Activated naive CD8-positive, alpha-beta T cell treated with anti-CD3 and anti-CD28 coated beads for 36 hours (primary cell): ENCODE results near the gene TSHZ2. TPM values are rescaled to one million over a fixed set of nuclear protein-coding genes. Genes with fewer than 3 reads are reported as not detected.
"Not testable (repeated sequence)": the region's sequence is repeated elsewhere in the genome, so short reads cannot be mapped to it uniquely, and the experiment has no call there.

Source experiments
- DNase-seq: peaks from one replicate; pipeline ENCODE4 v3.0.0; 2021
- H3K27ac Mint-ChIP-seq: one replicate; pipeline ENCODE4 v1.8.0; 2022; ENCODE audit warnings: mild to moderate bottlenecking, moderate library complexity, mixed read lengths
- H3K27me3 Mint-ChIP-seq: one replicate; pipeline ENCODE4 v1.8.0; 2022; ENCODE audit warnings: mild to moderate bottlenecking, mixed read lengths
- H3K36me3 Mint-ChIP-seq: one replicate; pipeline ENCODE4 v1.8.0; 2021; ENCODE audit warnings: mild to moderate bottlenecking, mixed read lengths
- H3K4me1 Mint-ChIP-seq: one replicate; pipeline ENCODE4 v1.8.0; 2021; ENCODE audit warnings: mixed read lengths
- H3K4me3 Mint-ChIP-seq: one replicate; pipeline ENCODE4 v1.8.0; 2022; ENCODE audit warnings: mild to moderate bottlenecking, moderate library complexity, mixed read lengths
- H3K9me3 Mint-ChIP-seq: one replicate; pipeline ENCODE4 v1.8.0; 2022; ENCODE audit warnings: mixed read lengths
- total RNA-seq, 2 experiments: library from RNA; stranded (reverse); gene quantifications; one replicate each; pipeline ENCODE4 v1.2.3, GENCODE V29; 2021

TSHZ2 gene
- total RNA-seq, 2 experiments from 2014 or later: 0.54 to 0.74 TPM

- Mint-ChIP-seq H3K9me3 (peaks cover 5% of the 10 kb centered on the region), H3K27me3 (no peaks in the 10 kb centered on the region), H3K27ac (peak overlapping the region; percentile 78), H3K36me3 (no peaks in the 10 kb centered on the region), H3K4me1 (peaks cover 31% of the 10 kb centered on the region), H3K4me3 (no peak overlapping the region)
- no peak for DNase-seq
Measured at GRCh38 chr20:53021934-53022333, 49.8 kb downstream of the TSHZ2 start.

- no peaks in the 10 kb centered on the region for H3K36me3 Mint-ChIP-seq
- H3K4me1 Mint-ChIP-seq: peaks cover 32% of the 10 kb centered on the region
- no peak for DNase-seq
- peaks cover 4% of the 10 kb centered on the region for H3K27me3 Mint-ChIP-seq
- H3K9me3 Mint-ChIP-seq: peaks cover 5% of the 10 kb centered on the region
- no peak overlapping the region for H3K27ac Mint-ChIP-seq
- H3K4me3 Mint-ChIP-seq: no peak overlapping the region
Measured at GRCh38 chr20:53023732-53024520, 51.8 kb downstream of the TSHZ2 start.

- peaks cover 29% of the 10 kb centered on the region for H3K4me1 Mint-ChIP-seq
- DNase-seq, H3K27ac Mint-ChIP-seq, H3K9me3 Mint-ChIP-seq, H3K27me3 Mint-ChIP-seq, H3K4me3 Mint-ChIP-seq, H3K36me3 Mint-ChIP-seq: not testable (repeated sequence)
Measured at GRCh38 chr20:53024653-53025052, 52.5 kb downstream of the TSHZ2 start.

- Mint-ChIP-seq H3K27me3 (peaks cover 4% of the 10 kb centered on the region), H3K4me3 (no peak overlapping the region), H3K36me3 (no peaks in the 10 kb centered on the region), H3K4me1 (peaks cover 25% of the 10 kb centered on the region), H3K9me3 (peaks cover 2% of the 10 kb centered on the region), H3K27ac (no peak overlapping the region)
- no peak for DNase-seq
Measured at GRCh38 chr20:53027089-53027488, 54.9 kb downstream of the TSHZ2 start.

- DNase-seq: no peak
- H3K27me3 Mint-ChIP-seq: peaks cover 4% of the 10 kb centered on the region
- no peak overlapping the region for H3K27ac Mint-ChIP-seq
- no peaks in the 10 kb centered on the region for H3K36me3 Mint-ChIP-seq
- peaks cover 12% of the 10 kb centered on the region for H3K4me1 Mint-ChIP-seq
- no peaks in the 10 kb centered on the region for H3K9me3 Mint-ChIP-seq
- no peak overlapping the region for H3K4me3 Mint-ChIP-seq
Measured at GRCh38 chr20:53028337-53029007, 56.3 kb downstream of the TSHZ2 start.

- Mint-ChIP-seq H3K36me3 (no peaks in the 10 kb centered on the region), H3K9me3 (no peaks in the 10 kb centered on the region), H3K27me3 (peaks cover 4% of the 10 kb centered on the region), H3K27ac (no peak overlapping the region), H3K4me1 (peaks cover 13% of the 10 kb centered on the region), H3K4me3 (no peak overlapping the region)
- no peak for DNase-seq
Measured at GRCh38 chr20:53030061-53030460, 57.9 kb downstream of the TSHZ2 start.

- DNase-seq: no peak
- peaks cover 4% of the 10 kb centered on the region for H3K27me3 Mint-ChIP-seq
- no peak overlapping the region for H3K27ac Mint-ChIP-seq
- no peaks in the 10 kb centered on the region for H3K9me3 Mint-ChIP-seq
- no peaks in the 10 kb centered on the region for H3K36me3 Mint-ChIP-seq
- peaks cover 17% of the 10 kb centered on the region for H3K4me1 Mint-ChIP-seq
- no peak overlapping the region for H3K4me3 Mint-ChIP-seq
Measured at GRCh38 chr20:53032046-53032445, 59.9 kb downstream of the TSHZ2 start.

- peaks cover 17% of the 10 kb centered on the region for H3K4me1 Mint-ChIP-seq
- no peak for DNase-seq
- H3K27ac Mint-ChIP-seq: no peak overlapping the region
- no peak overlapping the region for H3K4me3 Mint-ChIP-seq
- H3K9me3 Mint-ChIP-seq: no peaks in the 10 kb centered on the region
- H3K36me3 Mint-ChIP-seq: no peaks in the 10 kb centered on the region
- H3K27me3 Mint-ChIP-seq: no peaks in the 10 kb centered on the region
Measured at GRCh38 chr20:53032478-53032932, 60.3 kb downstream of the TSHZ2 start.

GRCh38 chr20:53033176-53033575 lies 61.0 kb downstream of the TSHZ2 start:
- no peaks in the 10 kb centered on the region for H3K36me3 Mint-ChIP-seq
- no peak for DNase-seq
- no peak overlapping the region for H3K4me3 Mint-ChIP-seq
- no peak overlapping the region for H3K27ac Mint-ChIP-seq
- H3K27me3 Mint-ChIP-seq: no peaks in the 10 kb centered on the region
- H3K4me1 Mint-ChIP-seq: peaks cover 17% of the 10 kb centered on the region
- H3K9me3 Mint-ChIP-seq: no peaks in the 10 kb centered on the region

GRCh38 chr20:53034899-53035298 lies 62.7 kb downstream of the TSHZ2 start:
- H3K4me3 Mint-ChIP-seq: no peak overlapping the region
- H3K9me3 Mint-ChIP-seq: no peaks in the 10 kb centered on the region
- DNase-seq: no peak
- H3K36me3 Mint-ChIP-seq: no peaks in the 10 kb centered on the region
- no peak overlapping the region for H3K27ac Mint-ChIP-seq
- peaks cover 14% of the 10 kb centered on the region for H3K4me1 Mint-ChIP-seq
- H3K27me3 Mint-ChIP-seq: no peaks in the 10 kb centered on the region

GRCh38 chr20:53036992-53037391 lies 64.8 kb downstream of the TSHZ2 start:
- Mint-ChIP-seq H3K36me3 (no peaks in the 10 kb centered on the region), H3K27me3 (no peaks in the 10 kb centered on the region), H3K9me3 (no peaks in the 10 kb centered on the region), H3K27ac (no peak overlapping the region), H3K4me3 (no peak overlapping the region), H3K4me1 (peaks cover 8% of the 10 kb centered on the region)
- DNase-seq: no peak

- Mint-ChIP-seq H3K27me3 (no peaks in the 10 kb centered on the region), H3K27ac (no peak overlapping the region), H3K9me3 (no peaks in the 10 kb centered on the region), H3K4me3 (no peak overlapping the region), H3K4me1 (peaks cover 8% of the 10 kb centered on the region), H3K36me3 (no peaks in the 10 kb centered on the region)
- no peak for DNase-seq
Measured at GRCh38 chr20:53037621-53038020, 65.5 kb downstream of the TSHZ2 start.

- DNase-seq: no peak
- Mint-ChIP-seq H3K4me3 (no peak overlapping the region), H3K36me3 (no peaks in the 10 kb centered on the region), H3K27me3 (no peaks in the 10 kb centered on the region), H3K9me3 (no peaks in the 10 kb centered on the region), H3K4me1 (peaks cover 8% of the 10 kb centered on the region), H3K27ac (no peak overlapping the region)
Measured at GRCh38 chr20:53038299-53038698, 66.1 kb downstream of the TSHZ2 start.

GRCh38 chr20:53040693-53041589 lies 68.8 kb downstream of the TSHZ2 start:
- H3K9me3 Mint-ChIP-seq: no peaks in the 10 kb centered on the region
- H3K4me1 Mint-ChIP-seq: peaks cover 2% of the 10 kb centered on the region

GRCh38 chr20:53042521-53042920 lies 70.4 kb downstream of the TSHZ2 start:
- no peaks in the 10 kb centered on the region for H3K36me3 Mint-ChIP-seq
- no peak for DNase-seq
- no peaks in the 10 kb centered on the region for H3K27me3 Mint-ChIP-seq
- H3K4me1 Mint-ChIP-seq: no peaks in the 10 kb centered on the region
- no peak overlapping the region for H3K4me3 Mint-ChIP-seq
- no peaks in the 10 kb centered on the region for H3K9me3 Mint-ChIP-seq
- no peak overlapping the region for H3K27ac Mint-ChIP-seq

More at GRCh38 chr20:53040693-53041589, 68.8 kb downstream of the TSHZ2 start:
- Mint-ChIP-seq H3K36me3 (no peaks in the 10 kb centered on the region), H3K27ac (no peak overlapping the region), H3K4me3 (no peak overlapping the region), H3K27me3 (no peaks in the 10 kb centered on the region)
- DNase-seq: no peak
